ENCODE results near the gene CACNA1C.

The CACNA1C gene

GRCh38 chr12:2520722-2521246, 468.0 kb downstream of the CACNA1C start:
- Histone ChIP-seq H3K27me3 (peaks cover 14% of the 10 kb centered on the region), H3K9me3 (peaks cover 8% of the 10 kb centered on the region), H3K4me1 (peaks cover 3% of the 10 kb centered on the region; the same call in 1 of the 2 replicates), H3K4me3 (ENCODE audit: low read depth, low read length) (no peak overlapping the region), H3K36me3 (no peaks in the 10 kb centered on the region)
- peak; percentile 32 for DNase-seq
- no peak for TF ChIP-seq CTCF (IDR thresholded peaks at IDR 0.05; ENCODE audit: low read depth, low read length)

- no peak for DNase-seq
- Histone ChIP-seq H3K27me3 (peaks cover 18% of the 10 kb centered on the region), H3K9me3 (peaks cover 8% of the 10 kb centered on the region), H3K4me1 (peaks cover 3% of the 10 kb centered on the region; the same call in 1 of the 2 replicates), H3K36me3 (no peaks in the 10 kb centered on the region), H3K4me3 (ENCODE audit: low read depth, low read length) (no peak overlapping the region)
- no peak for TF ChIP-seq CTCF (IDR thresholded peaks at IDR 0.05; ENCODE audit: low read depth, low read length)
Measured at GRCh38 chr12:2523317-2523716, 470.5 kb downstream of the CACNA1C start.

- no peak for DNase-seq
- H3K4me1 ChIP-seq: peaks cover 3% of the 10 kb centered on the region; the same call in 1 of the 2 replicates
- no peak overlapping the region for H3K4me3 ChIP-seq (ENCODE audit: low read depth, low read length)
- peaks cover 8% of the 10 kb centered on the region for H3K9me3 ChIP-seq
- H3K27me3 ChIP-seq: peaks cover 18% of the 10 kb centered on the region
- TF ChIP-seq CTCF (IDR thresholded peaks at IDR 0.05; ENCODE audit: low read depth, low read length): no peak
- H3K36me3 ChIP-seq: no peaks in the 10 kb centered on the region
Measured at GRCh38 chr12:2523844-2524243, 471.1 kb downstream of the CACNA1C start.

- Histone ChIP-seq H3K4me3 (ENCODE audit: low read depth, low read length) (no peak overlapping the region), H3K36me3 (no peaks in the 10 kb centered on the region), H3K4me1 (no peaks in the 10 kb centered on the region), H3K9me3 (no peaks in the 10 kb centered on the region), H3K27me3 (peaks cover 18% of the 10 kb centered on the region; the same call in 1 of the 2 replicates)
- TF ChIP-seq CTCF (IDR thresholded peaks at IDR 0.05; ENCODE audit: low read depth, low read length): no peak
- no peak for DNase-seq
Measured at GRCh38 chr12:2526371-2526770, 473.6 kb downstream of the CACNA1C start.

- no peak for TF ChIP-seq CTCF (IDR thresholded peaks at IDR 0.05; ENCODE audit: low read depth, low read length)
- H3K36me3 ChIP-seq: no peaks in the 10 kb centered on the region
Measured at GRCh38 chr12:2528001-2528400, 475.2 kb downstream of the CACNA1C start.

GRCh38 chr12:2529807-2530206, 477.0 kb downstream of the CACNA1C start:
- TF ChIP-seq CTCF (IDR thresholded peaks at IDR 0.05; ENCODE audit: low read depth, low read length): no peak
- no peaks in the 10 kb centered on the region for H3K9me3 ChIP-seq
- peaks cover 4% of the 10 kb centered on the region; the same call in 1 of the 2 replicates for H3K27me3 ChIP-seq
- no peaks in the 10 kb centered on the region for H3K4me1 ChIP-seq
- DNase-seq: no peak
- H3K4me3 ChIP-seq (ENCODE audit: low read depth, low read length): no peak overlapping the region
- H3K36me3 ChIP-seq: no peaks in the 10 kb centered on the region

More at GRCh38 chr12:2528001-2528400, 475.2 kb downstream of the CACNA1C start:
- Histone ChIP-seq H3K27me3 (peaks cover 18% of the 10 kb centered on the region; the same call in 1 of the 2 replicates), H3K4me1 (no peaks in the 10 kb centered on the region), H3K4me3 (ENCODE audit: low read depth, low read length) (no peak overlapping the region), H3K9me3 (no peaks in the 10 kb centered on the region)
- no peak for DNase-seq
